Ishikawa (cell line): ENCODE data around the gene NFIX.

Experiments used
- CEBPB ChIP-seq: IDR thresholded peaks from 2 replicates; pipeline ENCODE4 v1.6.1; 2012
- CREB1 ChIP-seq: IDR thresholded peaks from 2 replicates; pipeline ENCODE4 v1.6.1; 2012; ENCODE audit warnings: low read depth
- EGR1 ChIP-seq: IDR thresholded peaks from 2 replicates; pipeline ENCODE4 v1.6.1; 2012
- EP300 ChIP-seq: IDR thresholded peaks from 2 replicates; pipeline ENCODE4 v1.6.1; 2012; ENCODE audit warnings: borderline replicate concordance
- FOXM1 ChIP-seq: IDR thresholded peaks from 2 replicates; pipeline ENCODE4 v1.6.1; 2012; ENCODE audit warnings: low read depth, borderline replicate concordance
- MAX ChIP-seq: IDR thresholded peaks from 2 replicates; pipeline ENCODE4 v1.6.1; 2012
- NFIC ChIP-seq: IDR thresholded peaks from 2 replicates; pipeline ENCODE4 v1.6.1; 2012
- RAD21 ChIP-seq: IDR thresholded peaks from 2 replicates; pipeline ENCODE4 v1.6.1; 2012; ENCODE audit warnings: low read depth
- REST ChIP-seq: IDR thresholded peaks from 2 replicates; pipeline ENCODE4 v1.6.1; 2012; ENCODE audit warnings: low read depth, mild to moderate bottlenecking
- TAF1 ChIP-seq: IDR thresholded peaks from 2 replicates; pipeline ENCODE4 v1.6.1; 2012; ENCODE audit warnings: low read depth, mild to moderate bottlenecking
- TCF12 ChIP-seq: IDR thresholded peaks from 2 replicates; pipeline ENCODE4 v1.6.1; 2012; ENCODE audit warnings: low read depth
- TEAD4 ChIP-seq: IDR thresholded peaks from 2 replicates; pipeline ENCODE4 v1.6.1; 2012
- YY1 ChIP-seq: IDR thresholded peaks from 2 replicates; pipeline ENCODE4 v1.6.1; 2012; ENCODE audit warnings: low read depth
- ZBTB7A ChIP-seq: IDR thresholded peaks from 2 replicates; pipeline ENCODE4 v1.6.1; 2012; ENCODE audit warnings: low read depth
- TF ChIP-seq, protein P1 (sequence below): IDR thresholded peaks from 2 replicates; pipeline ENCODE4 v1.6.1; 2012

The NFIX gene

DNA sequence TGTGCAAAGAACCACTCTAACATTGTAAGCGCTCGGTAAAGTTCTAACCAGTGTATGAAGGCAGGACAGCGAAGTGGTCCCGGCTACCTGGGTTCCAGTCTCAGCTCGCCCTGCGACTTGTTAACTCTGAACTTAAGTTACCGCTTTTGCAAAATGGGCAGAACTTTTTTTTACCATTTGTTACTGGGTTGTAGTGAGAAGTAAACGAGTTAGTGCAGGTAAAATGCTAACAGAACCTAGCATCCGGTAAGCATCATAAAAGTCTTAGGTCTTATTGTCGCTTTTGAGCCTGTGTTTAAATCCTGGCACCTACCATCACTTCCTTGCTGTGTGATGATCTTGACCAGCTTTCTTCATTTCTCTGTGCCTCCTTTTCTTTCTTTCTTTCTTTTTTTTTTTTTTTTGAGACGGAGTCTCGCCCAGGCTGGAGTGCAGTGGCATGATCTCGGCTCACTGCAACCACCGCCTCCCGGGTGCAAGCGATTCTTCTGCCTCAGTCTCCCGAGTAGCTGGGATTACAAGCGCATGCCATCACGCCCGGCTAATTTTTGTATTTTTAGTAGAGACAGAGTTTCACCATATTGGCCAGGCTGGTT is 122.0 kb downstream of the NFIX start:
- TF ChIP-seq TAF1 = 0 out of 2 replicates have a peak, but pooled peaks have one; percentile 1
- TF ChIP-seq EP300 = no peak
- TF ChIP-seq ZBTB7A = no peak

GRCh38 chr19:13117772-13118423 is 122.6 kb downstream of the NFIX start, which contains the start of gene NACC1:
Gene NACC1, plus strand, starts transcription at chr19:13118264. Its CDS starts 16,944 bp downstream, at chr19:13135208.
- no peak for TF ChIP-seq FOXM1
- peak; percentile 90 for TF ChIP-seq YY1
- peak; percentile 58; the same call in 1 of the 2 replicates for TF ChIP-seq TAF1

- TF ChIP-seq TEAD4 (0 out of 2 replicates have a peak, but pooled peaks have one; percentile 12), RAD21 (no peak), EGR1 (peak; percentile 95), ZBTB7A (peak; percentile 59)
Observed at GRCh38 chr19:13118424-13119193, 123.3 kb downstream of the NFIX start.

GRCh38 chr19:13119627-13120026 is 124.4 kb downstream of the NFIX start:
- TF ChIP-seq, protein P1, sequence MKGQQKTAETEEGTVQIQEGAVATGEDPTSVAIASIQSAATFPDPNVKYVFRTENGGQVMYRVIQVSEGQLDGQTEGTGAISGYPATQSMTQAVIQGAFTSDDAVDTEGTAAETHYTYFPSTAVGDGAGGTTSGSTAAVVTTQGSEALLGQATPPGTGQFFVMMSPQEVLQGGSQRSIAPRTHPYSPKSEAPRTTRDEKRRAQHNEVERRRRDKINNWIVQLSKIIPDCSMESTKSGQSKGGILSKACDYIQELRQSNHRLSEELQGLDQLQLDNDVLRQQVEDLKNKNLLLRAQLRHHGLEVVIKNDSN = no peak
- TF ChIP-seq FOXM1 = no peak
- no peak for TF ChIP-seq CREB1
- TF ChIP-seq ZBTB7A = no peak
- TF ChIP-seq MAX = no peak
- no peak for TF ChIP-seq RAD21
- TF ChIP-seq TCF12 = no peak
- TF ChIP-seq TEAD4 = no peak
- TF ChIP-seq REST = no peak
- no peak for TF ChIP-seq NFIC
- TF ChIP-seq CEBPB = no peak
- TF ChIP-seq TAF1 = no peak
- TF ChIP-seq EP300 = no peak
- no peak for TF ChIP-seq YY1
- TF ChIP-seq EGR1 = no peak

DNA sequence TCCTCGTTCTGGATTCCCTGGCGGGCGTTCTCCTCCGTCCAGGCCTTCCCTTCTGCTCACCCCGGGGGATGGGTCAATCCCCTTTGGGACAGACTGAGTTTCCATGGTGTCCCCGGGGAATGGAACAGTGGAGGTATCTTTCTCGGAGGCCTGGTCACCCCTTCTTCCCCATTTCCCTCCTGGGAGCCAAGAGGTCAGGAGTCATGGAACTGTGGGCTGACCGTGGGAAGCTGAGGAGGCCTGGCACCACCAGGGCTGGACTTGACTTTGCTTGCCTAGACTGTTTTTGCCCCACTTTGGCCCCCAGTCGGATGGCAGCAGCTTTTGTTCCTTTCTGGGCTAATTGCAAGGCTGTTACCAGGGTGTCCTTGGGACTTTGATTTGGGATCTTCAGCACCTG is 124.8 kb downstream of the NFIX start:
- TF ChIP-seq TCF12 = no peak
- no peak for TF ChIP-seq CREB1
- TF ChIP-seq MAX = no peak
- TF ChIP-seq YY1 = no peak
- no peak for TF ChIP-seq TAF1
- TF ChIP-seq REST = no peak
- no peak for TF ChIP-seq FOXM1
- TF ChIP-seq ZBTB7A = no peak
- no peak for TF ChIP-seq EP300
- no peak for TF ChIP-seq NFIC
- TF ChIP-seq CEBPB = no peak
- no peak for TF ChIP-seq TEAD4
- no peak for TF ChIP-seq EGR1

GRCh38 chr19:13120817-13121216 is 125.5 kb downstream of the NFIX start:
- TF ChIP-seq ZBTB7A = no peak
- TF ChIP-seq, protein P1 = no peak
- TF ChIP-seq EGR1 = no peak
- no peak for TF ChIP-seq MAX
- no peak for TF ChIP-seq CREB1
- TF ChIP-seq REST = no peak
- no peak for TF ChIP-seq TEAD4
- no peak for TF ChIP-seq RAD21
- no peak for TF ChIP-seq YY1
- no peak for TF ChIP-seq TAF1
- TF ChIP-seq NFIC = no peak
- no peak for TF ChIP-seq CEBPB
- no peak for TF ChIP-seq TCF12
- TF ChIP-seq EP300 = no peak
- no peak for TF ChIP-seq FOXM1
